Fibroblast of pulmonary artery (primary cell): ENCODE data around the gene LCE7A.

ENCODE experiments used
- DNase-seq: peaks from one replicate; pipeline ENCODE4 v3.0.0-alpha.2; 2010; ENCODE audit warnings: low read depth
- H3K4me3 ChIP-seq: replicated peaks from 2 replicates; pipeline ENCODE4 v1.5.1; 2011; ENCODE audit warnings: low read depth, mild to moderate bottlenecking, control low read depth, low read length, moderate library complexity
- TF ChIP-seq, protein P1 (sequence below): IDR thresholded peaks from 2 replicates; pipeline ENCODE4 v1.5.1; 2011; ENCODE audit warnings: mild to moderate bottlenecking, control low read depth, low read length, inconsistent platforms; ENCODE audit errors: missing control alignments

Gene LCE7A

DNA sequence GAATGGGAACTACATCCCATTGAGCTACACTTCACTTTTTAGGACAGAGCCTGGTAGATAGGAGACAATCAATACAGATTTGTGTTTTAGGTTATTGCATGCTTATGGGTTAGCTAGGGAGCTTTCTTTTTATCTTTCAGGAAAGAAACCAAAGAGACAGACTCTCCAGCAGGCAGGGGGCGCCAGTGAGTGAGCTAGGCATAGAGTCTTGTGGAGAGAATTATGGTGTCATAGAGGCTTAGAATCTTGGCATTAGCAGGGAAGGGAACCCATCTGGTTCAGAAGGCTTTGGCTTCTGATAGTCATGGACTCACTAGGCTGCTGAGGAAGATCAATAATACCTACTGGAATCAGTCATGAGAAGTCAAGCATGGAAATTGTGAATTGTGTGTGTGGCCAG, 18.2 kb downstream of the LCE7A start, which contains the start of gene SMCP:
Gene SMCP, plus strand, starts transcription at position 281 of the 400 bp plus-strand sequence. CDS start 6,101 bp downstream, outside the sequence.
- no peak for DNase-seq
- TF ChIP-seq, protein P1, sequence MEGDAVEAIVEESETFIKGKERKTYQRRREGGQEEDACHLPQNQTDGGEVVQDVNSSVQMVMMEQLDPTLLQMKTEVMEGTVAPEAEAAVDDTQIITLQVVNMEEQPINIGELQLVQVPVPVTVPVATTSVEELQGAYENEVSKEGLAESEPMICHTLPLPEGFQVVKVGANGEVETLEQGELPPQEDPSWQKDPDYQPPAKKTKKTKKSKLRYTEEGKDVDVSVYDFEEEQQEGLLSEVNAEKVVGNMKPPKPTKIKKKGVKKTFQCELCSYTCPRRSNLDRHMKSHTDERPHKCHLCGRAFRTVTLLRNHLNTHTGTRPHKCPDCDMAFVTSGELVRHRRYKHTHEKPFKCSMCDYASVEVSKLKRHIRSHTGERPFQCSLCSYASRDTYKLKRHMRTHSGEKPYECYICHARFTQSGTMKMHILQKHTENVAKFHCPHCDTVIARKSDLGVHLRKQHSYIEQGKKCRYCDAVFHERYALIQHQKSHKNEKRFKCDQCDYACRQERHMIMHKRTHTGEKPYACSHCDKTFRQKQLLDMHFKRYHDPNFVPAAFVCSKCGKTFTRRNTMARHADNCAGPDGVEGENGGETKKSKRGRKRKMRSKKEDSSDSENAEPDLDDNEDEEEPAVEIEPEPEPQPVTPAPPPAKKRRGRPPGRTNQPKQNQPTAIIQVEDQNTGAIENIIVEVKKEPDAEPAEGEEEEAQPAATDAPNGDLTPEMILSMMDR = peak; percentile 2
- no peak within 1 kb of the TSS for H3K4me3 ChIP-seq

DNA sequence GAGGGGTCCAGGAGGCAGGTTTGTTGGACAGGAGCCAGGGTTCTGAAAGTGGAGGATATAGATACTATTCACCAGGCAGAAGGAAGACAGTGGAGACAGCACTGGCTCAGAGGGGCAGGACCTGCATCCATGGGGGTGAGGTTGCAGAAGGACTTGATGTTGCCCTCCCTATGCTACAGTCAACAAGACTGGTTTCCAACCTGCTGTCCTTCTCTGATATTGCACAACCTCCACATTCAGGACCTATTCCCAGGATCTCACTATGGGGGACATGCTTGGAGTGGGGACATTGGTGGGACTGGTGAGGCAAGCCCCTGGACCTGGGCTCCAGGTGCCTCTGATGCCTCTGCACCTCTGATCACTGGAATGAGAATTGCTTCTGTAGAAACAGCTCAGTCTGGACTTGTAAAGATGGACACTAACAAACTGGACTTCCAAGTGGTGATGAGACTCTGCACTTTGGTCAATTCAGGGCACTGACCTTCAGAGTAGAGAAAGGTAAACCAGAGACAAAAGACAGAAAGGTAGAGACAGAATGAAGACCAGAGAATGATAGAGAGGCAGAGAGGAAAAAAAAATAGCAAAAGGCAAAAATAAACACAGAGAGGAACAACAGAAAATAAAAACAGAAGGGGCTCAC, 19.9 kb downstream of the LCE7A start:
- no peak for DNase-seq
- TF ChIP-seq, protein P1 = no peak
- H3K4me3 ChIP-seq = no peak overlapping the region

DNA sequence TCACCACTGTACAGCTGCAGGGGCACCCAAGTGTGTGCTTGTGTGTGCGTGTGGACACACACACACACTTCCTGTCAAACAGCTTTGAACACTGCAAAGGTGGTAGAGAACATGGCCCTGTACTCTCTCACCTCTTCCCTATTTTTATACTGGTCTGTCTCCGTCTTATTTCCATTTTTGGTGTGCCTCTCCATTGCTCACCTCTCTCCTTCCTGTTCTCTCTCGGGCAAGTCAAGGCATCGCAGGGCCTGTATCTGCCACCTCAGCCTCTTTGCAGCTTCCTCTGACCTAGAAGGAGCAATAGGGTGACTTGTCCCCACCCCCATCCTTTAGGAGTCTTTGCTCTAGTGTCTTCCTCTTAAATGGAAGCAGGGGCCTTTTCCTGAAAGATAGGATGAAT, 20.5 kb downstream of the LCE7A start:
- DNase-seq = no peak
- H3K4me3 ChIP-seq = no peak overlapping the region
- TF ChIP-seq, protein P1 = no peak

DNA sequence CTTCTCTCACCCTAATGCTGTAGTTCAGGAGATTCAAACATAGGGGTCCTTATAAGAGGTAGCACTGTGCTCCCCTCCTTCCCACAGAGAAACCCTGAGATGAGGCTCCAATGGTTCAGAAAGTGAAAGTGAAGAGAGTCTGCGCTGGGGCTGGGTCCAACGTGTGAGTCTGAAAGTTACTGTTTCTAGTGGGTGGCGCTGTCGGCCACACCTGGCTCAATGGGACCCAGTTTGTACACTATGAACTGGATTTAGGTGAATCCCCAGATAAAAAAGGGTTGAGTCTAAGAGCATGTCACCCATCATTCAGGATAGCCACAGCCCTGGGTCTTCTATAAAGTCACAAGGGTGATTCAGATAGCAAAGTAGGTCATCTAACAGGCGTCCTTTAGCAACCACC, 21.1 kb downstream of the LCE7A start:
- no peak for DNase-seq
- TF ChIP-seq, protein P1 = no peak
- no peak overlapping the region for H3K4me3 ChIP-seq

DNA sequence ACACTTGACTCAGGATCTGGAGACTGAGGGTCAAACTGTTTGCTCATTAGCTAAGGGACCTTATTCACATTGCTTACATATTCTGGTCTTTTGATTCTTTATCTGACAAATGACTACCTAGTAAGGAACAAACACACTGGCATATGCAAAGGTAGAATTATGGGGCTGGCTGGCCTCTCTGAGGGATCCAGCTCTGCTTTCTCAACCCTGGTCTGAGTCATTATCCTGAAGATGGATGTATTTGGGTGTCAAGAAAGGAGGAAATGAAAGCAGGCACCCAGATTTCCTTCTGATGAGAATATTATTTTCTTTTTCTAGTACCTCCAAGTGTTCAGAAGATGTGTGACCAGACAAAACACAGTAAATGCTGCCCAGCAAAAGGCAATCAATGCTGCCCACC, 24.3 kb downstream of the LCE7A start:
- TF ChIP-seq, protein P1 = no peak
- DNase-seq = no peak
- H3K4me3 ChIP-seq = no peak overlapping the region

DNA sequence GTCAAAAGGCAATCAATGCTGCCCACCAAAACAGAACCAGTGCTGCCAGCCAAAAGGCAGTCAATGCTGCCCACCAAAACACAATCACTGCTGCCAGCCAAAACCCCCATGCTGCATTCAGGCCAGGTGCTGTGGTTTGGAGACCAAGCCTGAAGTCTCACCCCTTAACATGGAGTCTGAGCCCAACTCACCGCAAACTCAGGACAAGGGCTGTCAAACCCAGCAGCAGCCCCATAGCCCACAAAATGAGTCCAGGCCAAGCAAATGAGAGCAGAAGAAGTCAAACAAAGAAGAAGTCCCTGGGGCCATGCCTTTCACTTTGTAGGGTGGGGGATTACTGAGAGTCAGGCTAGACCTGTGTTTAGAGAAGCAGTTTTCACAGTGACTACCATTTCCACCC, 24.7 kb downstream of the LCE7A start:
- no peak for DNase-seq
- TF ChIP-seq, protein P1 = no peak
- H3K4me3 ChIP-seq = no peak overlapping the region
